Ovary (tissue), 3 donors: ENCODE measurements around the gene ACTN1.

Source experiments
- EP300 ChIP-seq: sonication (generic); formaldehyde crosslinking; IDR thresholded peaks from one replicate; pipeline ENCODE4 v1.6.1; 2017; ENCODE audit warnings: antibody characterized with exemption
- POLR2A ChIP-seq: fragments of 450-650 bp; IDR thresholded peaks from one replicate; pipeline ENCODE4 v1.6.1; 2017; ENCODE audit warnings: antibody characterized with exemption, mild to moderate bottlenecking, moderate library complexity
- TF ChIP-seq, protein P1 (sequence below), 3 donors: fragments of 450-650 bp in 2 of 3; fragments of 200-600 bp in 1 of 3; IDR thresholded peaks; one replicate each; pipeline versions ENCODE4 v1.5.1 to v1.8.0; 2016 to 2022; ENCODE audit warnings: antibody characterized with exemption in 3 of 3, mild to moderate bottlenecking in 1 of 3
- donor health status: DM: no; HTN: no; CAD: no.

GRCh38 chr14:68844210-68844545 is 134.9 kb downstream of the ACTN1 start:
- TF ChIP-seq, protein P1, sequence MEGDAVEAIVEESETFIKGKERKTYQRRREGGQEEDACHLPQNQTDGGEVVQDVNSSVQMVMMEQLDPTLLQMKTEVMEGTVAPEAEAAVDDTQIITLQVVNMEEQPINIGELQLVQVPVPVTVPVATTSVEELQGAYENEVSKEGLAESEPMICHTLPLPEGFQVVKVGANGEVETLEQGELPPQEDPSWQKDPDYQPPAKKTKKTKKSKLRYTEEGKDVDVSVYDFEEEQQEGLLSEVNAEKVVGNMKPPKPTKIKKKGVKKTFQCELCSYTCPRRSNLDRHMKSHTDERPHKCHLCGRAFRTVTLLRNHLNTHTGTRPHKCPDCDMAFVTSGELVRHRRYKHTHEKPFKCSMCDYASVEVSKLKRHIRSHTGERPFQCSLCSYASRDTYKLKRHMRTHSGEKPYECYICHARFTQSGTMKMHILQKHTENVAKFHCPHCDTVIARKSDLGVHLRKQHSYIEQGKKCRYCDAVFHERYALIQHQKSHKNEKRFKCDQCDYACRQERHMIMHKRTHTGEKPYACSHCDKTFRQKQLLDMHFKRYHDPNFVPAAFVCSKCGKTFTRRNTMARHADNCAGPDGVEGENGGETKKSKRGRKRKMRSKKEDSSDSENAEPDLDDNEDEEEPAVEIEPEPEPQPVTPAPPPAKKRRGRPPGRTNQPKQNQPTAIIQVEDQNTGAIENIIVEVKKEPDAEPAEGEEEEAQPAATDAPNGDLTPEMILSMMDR (IDR thresholded peaks at IDR 0.05), result no peak
- TF ChIP-seq POLR2A (no peak), EP300 (no peak)
